ENCODE results near the gene ACMSD.
"Not testable (repeated sequence)": the region's sequence is repeated elsewhere in the genome, so short reads cannot be mapped to it uniquely, and the experiment has no call there.

Gene ACMSD

DNA sequence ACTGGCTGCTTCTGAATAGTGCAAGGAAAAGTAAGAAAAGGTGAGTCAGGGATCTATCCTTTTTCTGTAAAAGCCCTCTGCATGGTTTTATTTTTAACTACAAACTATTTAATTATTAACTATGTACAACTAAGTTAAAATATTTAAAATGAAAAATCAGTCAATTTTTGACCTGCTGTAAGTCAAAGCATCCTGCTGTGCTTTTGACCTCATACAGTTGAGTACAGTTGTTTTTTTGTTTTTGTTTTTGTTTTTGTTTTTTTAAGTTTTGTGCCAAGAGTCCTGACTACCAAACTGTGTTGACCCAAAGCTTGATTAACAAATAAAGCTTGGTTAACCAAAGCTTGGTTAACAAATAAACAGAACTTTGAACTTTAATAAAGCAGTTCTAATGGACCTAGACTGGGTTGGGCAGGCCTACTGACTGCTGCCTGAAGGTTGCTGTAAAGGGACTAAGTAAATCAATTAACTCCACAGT, at the start of gene ACMSD:
Gene ACMSD, plus strand, starts transcription at position 474 of the 478 bp plus-strand sequence. CDS start 67 bp downstream, outside the sequence.
- DNase-seq (ENCODE audit: low spot score), result no peak

GRCh38 chr2:134790487-134790886, 47.9 kb upstream of the ACMSD start:
- DNase-seq (ENCODE audit: low spot score), result no peak

DNA sequence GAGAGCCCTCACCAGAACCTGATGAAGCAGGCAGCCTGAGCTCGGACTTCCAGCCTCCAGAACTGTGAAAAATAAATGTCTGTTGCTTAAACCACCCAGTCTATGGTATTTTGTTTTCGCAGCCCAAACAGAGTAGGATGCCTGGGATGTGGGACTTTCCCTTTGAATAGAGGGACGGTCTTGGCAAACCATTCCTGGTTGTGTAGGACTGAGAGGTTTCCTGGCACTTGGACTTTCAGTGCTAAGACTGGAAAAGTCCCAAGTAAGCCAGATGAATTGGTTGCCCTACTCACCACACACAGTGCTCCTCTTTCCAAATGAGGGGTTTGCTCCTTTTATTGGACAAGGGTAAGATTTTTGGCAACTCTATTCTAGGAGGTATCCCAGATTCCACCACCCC, 46.8 kb upstream of the ACMSD start:
- DNase-seq (ENCODE audit: low spot score), result no peak

DNA sequence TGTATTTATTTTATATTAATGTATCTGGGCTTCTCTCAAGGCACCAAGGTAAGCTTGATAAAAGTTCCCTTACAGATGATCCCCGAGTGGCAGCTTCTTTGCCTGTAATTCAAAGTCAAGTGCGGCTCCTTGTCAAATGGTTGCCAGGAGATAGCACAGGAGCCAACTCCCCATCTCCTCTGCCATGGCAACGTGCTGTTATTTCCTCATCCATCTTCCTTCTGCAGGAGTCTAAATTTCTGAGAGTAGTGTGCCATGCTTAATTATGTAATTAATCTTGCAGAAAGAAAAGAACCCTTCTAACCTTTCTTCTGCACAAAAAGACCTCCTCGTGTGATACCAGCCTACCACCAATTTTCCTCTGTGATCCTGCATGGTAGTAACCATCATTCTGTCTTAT, 46.2 kb upstream of the ACMSD start:
- DNase-seq (ENCODE audit: low spot score), result no peak

DNA sequence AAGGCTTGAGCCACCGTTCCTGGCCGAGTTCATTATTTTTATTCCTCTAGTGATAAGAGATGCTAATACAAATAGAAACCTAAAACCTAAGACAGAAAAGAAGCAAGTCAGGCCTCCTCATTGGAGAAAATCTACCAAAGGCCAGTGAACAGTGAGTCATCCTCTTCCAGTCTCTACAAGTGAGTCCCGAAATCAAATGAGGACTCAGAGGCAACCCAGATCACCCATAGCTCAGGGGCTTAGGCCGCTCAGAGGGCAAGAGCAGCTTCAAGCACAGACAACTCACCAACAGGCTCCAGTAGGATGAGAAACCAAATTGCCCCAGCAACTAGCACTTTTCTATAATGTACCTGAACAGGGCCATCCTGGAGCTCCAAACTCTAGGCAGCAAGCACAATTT, 42.7 kb upstream of the ACMSD start:
- DNase-seq (ENCODE audit: low spot score), result no peak

DNA sequence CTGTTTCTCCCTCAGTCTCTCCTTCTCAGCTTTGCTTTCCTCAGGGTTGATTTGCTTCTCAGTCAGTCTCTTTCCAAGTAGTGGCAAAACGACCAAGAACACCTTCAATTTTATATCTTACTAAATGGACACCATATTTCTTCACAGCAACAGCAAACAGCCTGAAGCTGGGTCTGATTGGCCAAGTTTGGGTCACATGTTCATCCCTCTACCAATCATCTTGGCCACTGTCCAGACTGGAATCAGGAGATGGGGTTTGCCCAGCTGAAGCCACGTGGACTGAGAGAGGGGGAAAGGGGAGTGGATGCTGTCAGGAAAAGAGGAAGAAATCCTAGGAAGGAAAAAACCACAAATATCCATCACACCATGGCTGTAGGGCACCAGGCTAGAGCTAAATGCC, 42.0 kb upstream of the ACMSD start:
- DNase-seq (ENCODE audit: low spot score), result no peak

GRCh38 chr2:134799936-134800335, 38.5 kb upstream of the ACMSD start:
- no peak for DNase-seq (ENCODE audit: low spot score)

DNA sequence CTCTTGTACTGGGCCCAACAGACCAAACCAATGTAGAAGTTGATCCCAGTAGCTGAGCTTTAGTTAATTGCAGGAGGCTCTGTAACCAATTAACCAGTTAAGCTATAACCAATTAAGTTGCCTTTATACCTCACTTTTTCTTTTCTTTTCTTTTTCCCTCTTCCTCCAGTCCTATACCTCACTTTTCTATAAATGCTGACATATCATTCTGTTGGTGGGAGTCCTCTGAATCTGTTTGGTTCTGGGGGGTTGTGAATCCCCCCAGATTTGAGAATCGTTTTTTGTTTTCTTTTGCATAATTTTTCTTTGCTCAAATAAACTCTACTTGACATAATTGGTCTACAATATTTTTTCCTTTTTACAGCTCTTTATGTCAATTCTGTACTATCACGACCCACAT, 38.1 kb upstream of the ACMSD start:
- no peak for DNase-seq (ENCODE audit: low spot score)

GRCh38 chr2:134803609-134804405, 34.6 kb upstream of the ACMSD start:
- not testable (repeated sequence) for DNase-seq (ENCODE audit: low spot score)

DNA sequence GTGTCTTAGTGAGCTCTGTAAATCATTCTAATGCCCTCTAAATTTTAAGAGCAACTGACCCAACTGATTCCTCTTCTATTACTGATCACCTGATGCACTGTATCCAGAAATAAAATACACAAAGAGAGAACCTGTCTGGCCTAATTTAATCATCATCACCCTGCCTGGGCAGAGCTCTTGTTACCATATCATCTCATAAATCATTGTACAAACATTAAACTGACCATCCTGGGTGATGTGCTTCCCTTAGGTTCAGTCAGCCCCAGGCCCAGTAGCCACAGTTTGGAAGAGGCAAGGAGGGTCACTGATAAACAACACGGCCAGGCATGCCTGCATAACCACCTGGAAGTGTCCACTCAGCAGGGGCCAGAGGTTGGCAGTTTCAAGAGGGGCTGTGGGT, 22.7 kb upstream of the ACMSD start:
- DNase-seq (ENCODE audit: low spot score), result no peak

DNA sequence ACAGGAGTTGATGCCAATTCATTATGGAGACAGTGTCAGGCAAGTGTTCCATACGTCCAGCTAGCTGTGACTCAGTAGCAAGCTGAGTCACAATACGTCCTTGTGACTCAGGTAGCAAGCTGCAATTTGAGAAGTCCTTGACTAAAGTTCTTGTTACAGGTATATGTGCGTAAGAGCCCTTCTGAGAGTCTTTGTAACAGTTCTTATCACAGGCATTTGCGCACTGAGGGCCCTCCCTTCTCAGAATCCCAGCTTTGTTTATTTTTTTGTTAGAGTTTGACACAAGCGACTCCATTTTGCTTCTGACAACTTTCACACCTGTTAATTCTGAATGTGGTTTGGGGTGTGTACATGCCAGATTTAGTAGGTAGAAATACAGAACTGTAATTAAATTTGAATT, 20.1 kb upstream of the ACMSD start:
- DNase-seq (ENCODE audit: low spot score), result no peak

DNA sequence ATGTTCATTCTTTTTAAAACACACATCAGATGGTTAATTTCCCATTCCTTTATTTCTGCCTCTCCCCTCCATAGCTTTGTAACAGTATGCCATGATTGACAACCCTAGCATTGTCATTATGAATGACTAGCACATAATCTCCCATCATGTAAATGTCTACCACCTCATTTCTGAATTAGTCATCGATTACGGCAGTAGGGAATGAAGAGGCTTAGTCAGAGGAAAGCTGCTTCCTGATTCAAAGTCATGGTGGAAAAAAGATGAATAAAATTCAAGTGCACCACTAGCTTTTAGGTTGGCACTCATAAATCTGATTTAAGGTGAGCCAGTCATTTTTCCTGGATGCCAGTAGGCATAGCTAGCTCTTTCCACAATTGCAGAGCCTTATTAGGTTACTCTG, 19.1 kb upstream of the ACMSD start:
- no peak for DNase-seq (ENCODE audit: low spot score)

- no peak for DNase-seq (ENCODE audit: low spot score)
Observed at GRCh38 chr2:134823431-134823830, 15.0 kb upstream of the ACMSD start.

- DNase-seq (ENCODE audit: low spot score), result no peak
Observed at GRCh38 chr2:134823832-134824231, 14.6 kb upstream of the ACMSD start.

DNA sequence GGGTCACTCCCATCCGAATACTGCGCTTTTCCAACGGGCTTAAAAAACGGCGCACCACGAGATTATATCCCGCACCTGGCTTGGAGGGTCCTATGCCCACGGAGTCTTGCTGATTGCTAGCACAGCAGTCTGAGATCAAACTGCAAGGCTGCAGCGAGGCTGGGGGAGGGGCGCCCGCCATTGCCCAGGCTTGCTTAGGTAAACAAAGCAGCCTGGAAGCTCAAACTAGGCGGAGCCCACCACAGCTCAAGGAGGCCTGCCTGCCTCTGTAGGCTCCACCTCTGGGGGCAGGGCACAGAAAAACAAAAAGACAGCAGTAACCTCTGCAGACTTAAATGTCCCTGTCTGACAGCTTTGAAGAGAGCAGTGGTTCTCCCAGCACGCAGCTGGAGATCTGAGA, 12.7 kb upstream of the ACMSD start:
- DNase-seq (ENCODE audit: low spot score), result not testable (repeated sequence)

DNA sequence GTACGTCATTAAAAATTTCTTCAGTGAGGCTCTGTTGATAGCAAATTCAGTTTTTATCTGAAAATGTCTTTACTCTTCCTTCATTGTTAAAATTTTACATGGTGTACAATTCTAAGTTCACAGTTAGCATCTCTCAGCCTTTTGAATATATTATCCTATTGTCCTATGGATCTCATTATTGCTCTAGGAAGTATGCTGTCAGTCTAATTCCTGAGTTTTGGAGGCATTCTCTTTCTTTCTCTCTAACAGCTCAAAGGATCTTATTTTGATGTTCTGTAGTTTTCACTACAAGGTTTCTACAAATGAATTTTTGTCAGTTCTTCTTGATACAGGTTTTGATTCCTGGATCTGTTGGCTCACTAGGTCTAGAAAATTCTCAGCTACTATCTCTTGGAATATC, 2.9 kb upstream of the ACMSD start:
- no peak for DNase-seq (ENCODE audit: low spot score)

GRCh38 chr2:134836986-134837385, 1.4 kb upstream of the ACMSD start:
- DNase-seq (ENCODE audit: low spot score), result no peak

DNA sequence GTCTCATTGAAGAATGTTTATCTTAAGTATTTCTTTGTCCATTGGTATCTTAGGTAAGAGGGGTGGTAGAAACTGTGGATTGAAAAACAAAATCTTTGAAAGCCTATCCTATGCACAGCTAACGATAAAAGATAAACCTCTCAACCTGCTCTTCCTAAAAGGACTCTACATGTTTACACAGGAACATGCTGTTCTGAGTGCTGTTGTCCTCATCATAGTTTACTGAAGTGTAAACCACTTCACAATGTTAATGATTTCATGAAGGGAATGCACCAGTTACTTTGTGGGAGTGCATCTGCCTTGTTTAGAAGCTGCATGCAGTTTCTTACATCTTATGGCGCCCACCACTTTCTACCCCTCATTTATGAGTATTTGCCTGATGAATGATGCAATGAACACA, 1.2 kb downstream of the ACMSD start:
- DNase-seq (ENCODE audit: low spot score), result no peak

- DNase-seq (ENCODE audit: low spot score), result no peak
Observed at GRCh38 chr2:134842930-134843490, 4.6 kb downstream of the ACMSD start.

- no peak for DNase-seq (ENCODE audit: low spot score)
Observed at GRCh38 chr2:134843968-134844367, 5.6 kb downstream of the ACMSD start.

DNA sequence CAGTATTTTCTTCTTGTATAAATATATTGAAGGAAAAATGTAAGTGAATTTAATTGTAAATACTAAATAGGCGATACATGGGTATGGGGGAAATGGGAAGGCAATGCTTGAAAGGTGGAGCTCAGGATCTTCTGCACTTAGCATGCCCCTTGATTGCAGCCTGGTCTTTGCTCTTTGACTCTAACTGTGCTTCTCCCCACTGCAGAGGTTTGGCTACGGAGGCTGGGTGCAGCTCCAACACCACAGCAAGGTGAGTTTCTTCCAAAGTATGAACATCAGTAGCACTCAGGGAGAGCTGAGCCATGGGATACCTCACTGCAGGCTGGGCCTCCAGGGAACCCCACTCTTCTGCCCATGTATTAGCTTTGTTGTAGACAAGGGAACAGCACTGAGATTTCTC, 6.6 kb downstream of the ACMSD start:
- no peak for DNase-seq (ENCODE audit: low spot score)

DNA sequence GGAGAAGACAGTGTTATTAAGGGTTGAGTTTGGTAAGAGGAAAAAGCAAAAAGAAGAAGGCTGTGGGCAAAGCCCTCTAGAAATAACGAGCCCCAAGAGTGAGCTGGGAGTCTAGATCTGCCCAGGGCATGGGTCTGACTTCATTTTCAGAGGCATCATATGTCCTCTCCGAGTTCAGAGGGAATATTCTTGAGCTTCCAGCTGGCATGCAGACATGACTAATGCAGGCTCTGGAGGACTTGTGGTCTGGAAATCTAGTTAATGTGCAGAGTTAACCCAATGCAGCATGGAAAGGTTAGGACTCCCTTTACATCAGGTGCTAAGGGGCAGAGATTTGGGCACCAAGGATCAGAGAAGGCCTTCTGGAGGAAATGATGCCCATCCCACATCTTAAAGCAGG, 7.3 kb downstream of the ACMSD start:
- no peak for DNase-seq (ENCODE audit: low spot score)

DNA sequence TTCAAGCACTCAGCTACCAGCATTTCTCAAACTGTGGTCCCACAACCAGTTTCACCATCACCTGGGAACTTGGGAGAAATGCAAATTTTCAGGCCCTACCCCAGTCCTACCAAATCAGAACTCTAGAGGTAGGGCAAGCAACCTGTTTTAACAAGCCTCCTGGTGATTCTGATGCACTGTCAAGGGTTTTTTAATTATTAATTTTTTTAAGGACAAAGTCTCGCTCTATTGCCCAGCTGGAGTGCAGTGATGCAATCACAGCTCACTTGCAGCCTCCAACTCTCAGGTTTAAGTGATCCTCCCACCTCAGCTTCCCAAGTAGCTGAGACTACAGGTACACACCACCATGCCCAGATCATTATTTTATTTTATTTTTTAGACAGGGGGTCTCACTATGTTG, 7.8 kb downstream of the ACMSD start:
- no peak for DNase-seq (ENCODE audit: low spot score)

DNA sequence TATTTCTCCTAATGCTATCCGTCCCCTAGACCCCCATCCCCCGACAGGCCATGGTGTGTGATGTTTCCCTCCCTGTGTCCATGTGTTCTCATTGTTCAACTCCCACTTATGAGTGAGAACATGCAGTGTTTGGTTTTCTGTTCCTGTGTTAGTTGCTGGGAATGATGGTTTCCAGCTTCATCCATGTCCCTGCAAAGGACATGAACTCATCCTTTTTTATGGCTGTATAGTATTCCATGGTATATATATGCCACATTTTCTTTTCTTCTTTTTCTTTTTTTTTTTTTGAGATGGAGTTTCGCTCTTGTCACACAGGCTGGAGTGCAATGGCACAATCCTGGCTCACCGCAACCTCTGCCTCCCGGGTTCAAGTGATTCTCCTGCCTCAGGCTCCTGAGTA, 9.2 kb downstream of the ACMSD start:
- not testable (repeated sequence) for DNase-seq (ENCODE audit: low spot score)

Data from iPS-NIHi11 (cell line).